Transverse colon (tissue), 4 donors: ENCODE data around the gene TFCP2L1. TPM values are rescaled to one million over a fixed set of nuclear protein-coding genes. Genes with fewer than 3 reads are reported as not detected.

Experiments
- DNase-seq: peaks from one replicate; pipeline ENCODE4 v3.0.0-alpha.2; 2019
- H3K27ac ChIP-seq, 4 donors: fragments of 200-600 bp; sonication (generic); 2 replicates each; pipeline ENCODE4 v1.5.1; 2016 to 2018; ENCODE audit warnings: inconsistent platforms in 4 of 4
- H3K27me3 ChIP-seq: fragments of 200-600 bp; sonication (generic); 2 replicates; pipeline ENCODE4 v1.5.1; 2017; ENCODE audit warnings: inconsistent platforms
- H3K36me3 ChIP-seq, 4 donors: fragments of 200-600 bp; sonication (generic); 2 replicates each; pipeline ENCODE4 v1.5.1; 2017 to 2019; ENCODE audit warnings: inconsistent platforms in 4 of 4
- H3K4me1 ChIP-seq, 4 donors: fragments of 200-600 bp; sonication (generic); 2 replicates each; pipeline ENCODE4 v1.5.1; 2017 to 2020; ENCODE audit warnings: inconsistent platforms in 4 of 4
- H3K4me3 ChIP-seq, 4 donors: fragments of 200-600 bp; sonication (generic); 1 replicate in 1 of 4; 2 replicates in 3 of 4; pipeline versions ENCODE4 v1.5.1 to v1.6.1; 2017 to 2019; ENCODE audit warnings: inconsistent platforms in 4 of 4
- H3K9me3 ChIP-seq, 2 donors: fragments of 200-600 bp; sonication (generic); 2 replicates each; pipeline ENCODE4 v1.5.1; 2017 to 2019; ENCODE audit warnings: inconsistent platforms in 2 of 2
- EP300 ChIP-seq: sonication (generic); formaldehyde crosslinking; IDR thresholded peaks from one replicate; pipeline ENCODE4 v1.6.1; 2017; ENCODE audit warnings: antibody characterized with exemption, low read depth
- POLR2A ChIP-seq: fragments of 450-650 bp; IDR thresholded peaks from one replicate; pipeline ENCODE4 v1.6.1; 2016; ENCODE audit warnings: antibody characterized with exemption, mild to moderate bottlenecking, moderate library complexity
- POLR2AphosphoS5 ChIP-seq, 3 donors: sonication (generic); formaldehyde crosslinking; IDR thresholded peaks; one replicate each; pipeline ENCODE4 v1.6.1; 2016; ENCODE audit warnings: antibody characterized with exemption in 3 of 3
- WGBS, 2 donors: methylation state at CpG; one replicate each; pipeline ENCODE4 v1.1.5; 2018; ENCODE audit warnings: low coverage in 1 of 2; 5-methylcytosine and 5-hydroxymethylcytosine counted together
- in situ Hi-C, 4 donors: fragments of 200-750 bp; cut with MboI; loops; one replicate each; pipeline versions ENCODE4 v1.15.0 to v1.15.1; 2017; ENCODE audit warnings: low sequenced_read_pairs in 3 of 4, low pct_ligation_motif_present in 1 of 4, low pct_unique_long_range_greater_than_20kb in 1 of 4
- intact Hi-C: fragments of 100-400 bp; cut with DNase I; formaldehyde crosslinking; loops from one replicate; pipeline ENCODE4 v1.15.1; 2023; ENCODE audit warnings: low total_unique reads
- total RNA-seq, 4 donors: library from RNA; depleted of rRNA; stranded (reverse); fragments of >200 nt; gene quantifications; one replicate each; pipeline ENCODE4 v1.1.0, GENCODE V29; 2016
- TF ChIP-seq, protein P1 (sequence below), 5 experiments: fragments of 200-600 bp in 3 of 5; fragments of 450-650 bp in 2 of 5; sonication (generic) in 3 of 5; IDR thresholded peaks; 1 replicate in 2 of 5; 2 replicates in 3 of 5; pipeline ENCODE4 v1.5.1; 2016 to 2017; ENCODE audit warnings: antibody characterized with exemption in 5 of 5, inconsistent platforms in 3 of 5, mild to moderate bottlenecking in 2 of 5, moderate library complexity in 1 of 5

Gene TFCP2L1
- total RNA-seq, 4 donors from 2014 or later = 52.7 to 167 (median 146) TPM

DNA sequence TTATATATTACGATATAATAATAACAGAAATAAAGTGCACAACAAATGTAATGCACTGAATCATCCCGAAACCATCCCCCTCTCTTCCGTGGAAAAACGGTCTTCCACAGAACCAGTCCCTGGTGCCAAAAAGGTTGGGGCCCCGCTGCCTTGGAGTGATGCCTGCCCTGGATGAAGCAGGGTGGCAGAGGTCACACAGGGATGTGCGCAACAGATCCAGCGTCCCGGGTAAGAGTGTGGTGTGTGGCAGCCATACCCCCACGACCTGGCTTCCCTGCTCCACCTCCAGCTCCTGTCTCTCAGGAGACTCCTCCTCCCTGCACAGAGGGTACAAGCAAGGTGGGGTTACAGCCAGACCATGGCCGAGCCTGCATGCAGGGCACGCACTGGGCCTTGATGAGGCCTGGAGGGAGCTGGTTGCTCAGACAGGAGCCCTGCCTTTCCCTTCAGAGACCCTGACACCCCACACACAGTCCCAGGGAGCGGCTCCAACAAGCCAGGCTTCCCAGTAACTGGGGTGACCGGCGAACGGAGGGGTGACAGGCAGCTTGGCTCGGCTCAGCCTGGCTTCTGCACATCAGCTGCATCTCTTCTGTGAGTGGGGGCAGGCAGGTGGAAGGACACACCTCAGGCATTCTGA, 41.1 kb downstream of the TFCP2L1 start:
- WGBS, 2 donors = 77 to 87% methylated on average over 3 to 15 of the region's 16 CpGs
- in situ Hi-C loops (no loop called here), intact Hi-C loops (no loop called here)
- peak in 1 of 3 donors; percentile 3 for TF ChIP-seq POLR2AphosphoS5 (IDR thresholded peaks at IDR 0.05)
- TF ChIP-seq, protein P1, sequence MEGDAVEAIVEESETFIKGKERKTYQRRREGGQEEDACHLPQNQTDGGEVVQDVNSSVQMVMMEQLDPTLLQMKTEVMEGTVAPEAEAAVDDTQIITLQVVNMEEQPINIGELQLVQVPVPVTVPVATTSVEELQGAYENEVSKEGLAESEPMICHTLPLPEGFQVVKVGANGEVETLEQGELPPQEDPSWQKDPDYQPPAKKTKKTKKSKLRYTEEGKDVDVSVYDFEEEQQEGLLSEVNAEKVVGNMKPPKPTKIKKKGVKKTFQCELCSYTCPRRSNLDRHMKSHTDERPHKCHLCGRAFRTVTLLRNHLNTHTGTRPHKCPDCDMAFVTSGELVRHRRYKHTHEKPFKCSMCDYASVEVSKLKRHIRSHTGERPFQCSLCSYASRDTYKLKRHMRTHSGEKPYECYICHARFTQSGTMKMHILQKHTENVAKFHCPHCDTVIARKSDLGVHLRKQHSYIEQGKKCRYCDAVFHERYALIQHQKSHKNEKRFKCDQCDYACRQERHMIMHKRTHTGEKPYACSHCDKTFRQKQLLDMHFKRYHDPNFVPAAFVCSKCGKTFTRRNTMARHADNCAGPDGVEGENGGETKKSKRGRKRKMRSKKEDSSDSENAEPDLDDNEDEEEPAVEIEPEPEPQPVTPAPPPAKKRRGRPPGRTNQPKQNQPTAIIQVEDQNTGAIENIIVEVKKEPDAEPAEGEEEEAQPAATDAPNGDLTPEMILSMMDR (IDR thresholded peaks at IDR 0.05) = no peak
- H3K27me3 ChIP-seq = no peaks in the 10 kb centered on the region
- no peaks in the 10 kb centered on the region for H3K4me1 ChIP-seq
- no peak overlapping the region for H3K27ac ChIP-seq
- DNase-seq = no peak
- peaks cover 0 to 28% (median 0%) of the 10 kb centered on the region in 4 donors for H3K36me3 ChIP-seq
- no peaks in the 10 kb centered on the region for H3K9me3 ChIP-seq
- no peak overlapping the region for H3K4me3 ChIP-seq

DNA sequence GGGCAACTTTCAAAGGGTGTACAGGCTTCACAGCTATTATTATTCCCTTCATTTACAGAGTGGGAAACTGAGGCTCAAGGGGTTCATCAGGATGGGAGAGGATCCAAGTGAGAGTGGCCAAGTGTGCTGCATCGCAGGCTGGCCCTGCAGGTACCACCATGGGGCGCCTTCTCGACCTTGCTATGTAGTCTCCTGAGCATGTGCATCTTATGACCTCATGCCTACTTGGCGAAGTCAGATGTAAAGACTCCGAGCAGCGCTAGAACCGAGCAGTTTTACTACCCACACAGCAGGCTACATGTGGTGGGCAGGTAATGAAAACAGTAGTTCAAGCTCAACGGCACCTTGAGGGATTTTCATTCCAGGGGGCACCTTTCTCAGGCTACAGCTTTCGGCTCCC, 42.0 kb downstream of the TFCP2L1 start:
- no peak overlapping the region for H3K27ac ChIP-seq
- no peak overlapping the region for H3K4me3 ChIP-seq
- peaks cover 0 to 31% (median 0%) of the 10 kb centered on the region in 4 donors for H3K36me3 ChIP-seq
- intact Hi-C loops (no loop called here), in situ Hi-C loops (no loop called here)
- H3K9me3 ChIP-seq = no peaks in the 10 kb centered on the region
- no peaks in the 10 kb centered on the region for H3K4me1 ChIP-seq
- no peak for TF ChIP-seq POLR2AphosphoS5 (IDR thresholded peaks at IDR 0.05)
- no peak for TF ChIP-seq EP300
- TF ChIP-seq, protein P1 (IDR thresholded peaks at IDR 0.05) = no peak
- TF ChIP-seq POLR2A = no peak
- WGBS, 2 donors = 83 to 87% methylated on average over 3 to 9 of the region's 9 CpGs
- DNase-seq = no peak
- H3K27me3 ChIP-seq = no peaks in the 10 kb centered on the region

DNA sequence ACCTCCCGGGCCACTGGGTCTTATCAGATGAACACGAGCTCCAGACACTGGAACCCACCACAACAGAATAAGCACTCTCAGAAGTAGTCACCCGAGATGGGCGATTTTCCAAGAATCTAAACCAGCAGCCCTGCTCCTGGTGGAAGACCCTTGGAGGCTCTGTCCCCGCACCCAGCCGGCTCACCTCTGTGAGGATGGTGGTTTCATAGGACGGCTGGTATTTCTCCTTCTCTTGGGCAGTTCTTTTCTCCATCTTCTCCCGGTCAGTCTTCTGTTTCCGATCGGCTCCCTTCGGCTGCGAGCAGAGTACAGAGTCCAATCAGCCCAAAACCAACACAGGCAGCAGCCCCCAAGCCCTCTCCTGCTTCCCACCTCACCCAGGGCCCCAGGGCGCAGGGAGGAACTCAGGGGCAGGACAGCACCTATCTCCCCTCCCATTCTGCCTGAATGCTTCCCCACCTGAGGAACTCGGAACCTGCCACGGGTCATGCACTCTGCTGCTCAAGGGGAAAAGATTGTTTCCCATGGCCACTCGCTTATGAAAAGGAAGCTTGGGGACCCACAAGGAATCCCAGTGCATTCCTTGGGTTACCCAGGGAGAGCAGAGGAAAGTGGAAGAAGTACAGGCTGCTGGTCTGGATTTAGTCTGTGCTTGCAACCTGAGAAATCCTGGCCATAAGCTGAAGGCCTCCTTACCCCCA, 42.7 kb downstream of the TFCP2L1 start:
- Histone ChIP-seq H3K4me1 (no peaks in the 10 kb centered on the region), H3K36me3 (peaks cover 0 to 36% (median 0%) of the 10 kb centered on the region in 4 donors), H3K27ac (no peak overlapping the region), H3K9me3 (no peaks in the 10 kb centered on the region), H3K27me3 (no peaks in the 10 kb centered on the region), H3K4me3 (no peak overlapping the region)
- 82 to 85% methylated on average over 14 to 16 of the region's 16 CpGs for WGBS, 2 donors
- intact Hi-C loops = no loop called here
- TF ChIP-seq EP300 = no peak
- TF ChIP-seq POLR2A = no peak
- TF ChIP-seq, protein P1 (IDR thresholded peaks at IDR 0.05) = no peak
- no peak for TF ChIP-seq POLR2AphosphoS5 (IDR thresholded peaks at IDR 0.05)
- no peak for DNase-seq
- in situ Hi-C loops = no loop called here

DNA sequence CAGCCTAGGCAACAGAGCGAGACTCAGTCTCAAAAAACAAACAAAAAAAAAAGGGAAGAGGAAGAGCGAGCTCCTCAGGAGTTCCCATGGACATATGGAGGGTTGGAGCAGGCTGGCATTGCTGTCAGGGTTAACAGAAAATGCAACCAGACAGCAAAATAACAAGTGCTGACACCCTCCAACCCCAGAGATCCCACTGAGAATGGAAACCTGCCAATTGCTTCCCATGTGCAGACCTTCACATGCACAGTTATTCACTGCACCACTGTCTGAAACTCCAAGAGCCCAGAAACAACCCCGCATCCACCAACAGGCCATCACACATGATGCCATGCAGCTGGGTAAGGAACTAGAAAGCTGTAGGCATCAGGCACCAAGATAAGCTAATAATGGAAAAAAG, 43.5 kb downstream of the TFCP2L1 start:
- intact Hi-C loops = no loop called here
- WGBS, 2 donors = 71% methylated on average over 3 of the region's 3 CpGs; no CpG with 5 or more reads in 1 of the 2 donors

More for the DNA sequence above, 43.5 kb downstream of the TFCP2L1 start:
- Histone ChIP-seq H3K4me1 (no peaks in the 10 kb centered on the region), H3K27ac (no peak overlapping the region), H3K4me3 (no peak overlapping the region), H3K27me3 (no peaks in the 10 kb centered on the region), H3K9me3 (no peaks in the 10 kb centered on the region), H3K36me3 (peaks cover 0 to 41% (median 0%) of the 10 kb centered on the region in 4 donors)
- DNase-seq = no peak
- TF ChIP-seq EP300 (no peak), POLR2AphosphoS5 (IDR thresholded peaks at IDR 0.05) (no peak), POLR2A (no peak)
- TF ChIP-seq, protein P1 (IDR thresholded peaks at IDR 0.05) = no peak
- in situ Hi-C loops = no loop called here
